GM10847 (cell line): ENCODE measurements around the gene MAMSTR.

ENCODE experiments used
- POLR2A ChIP-seq: IDR thresholded peaks from 2 replicates; pipeline ENCODE4 v1.6.1; 2011; ENCODE audit not compliant: insufficient read length; ENCODE audit errors: extremely low read depth

MAMSTR gene

GRCh38 chr19:48713041-48713863 lies 6.3 kb downstream of the MAMSTR start:
- no peak for TF ChIP-seq POLR2A

- no peak for TF ChIP-seq POLR2A
These were observed 8.3 kb downstream of the MAMSTR start for GRCh38 chr19:48711106-48711662.

- no peak for TF ChIP-seq POLR2A
These were observed 11.1 kb downstream of the MAMSTR start for GRCh38 chr19:48708471-48708870.

DNA sequence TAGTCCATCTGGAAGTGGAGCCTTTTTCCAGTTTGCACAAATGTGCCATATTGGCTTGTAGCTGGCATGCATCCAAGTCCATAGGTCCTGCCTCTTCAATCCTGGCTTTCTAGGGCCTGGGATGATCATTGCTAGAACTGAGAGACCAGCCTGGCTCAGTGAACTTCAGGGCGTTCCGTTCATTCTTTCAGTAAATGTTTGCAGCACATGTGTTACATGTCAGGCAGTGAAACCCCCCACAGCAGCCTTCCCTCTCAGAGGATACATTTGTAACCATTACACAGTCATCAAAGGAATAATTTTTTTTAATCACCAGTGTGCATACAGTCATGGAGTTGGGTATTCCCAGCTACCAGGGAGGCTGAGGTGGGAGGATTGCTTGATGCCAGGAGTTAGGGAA lies 14.1 kb downstream of the MAMSTR start:
- TF ChIP-seq POLR2A: no peak

DNA sequence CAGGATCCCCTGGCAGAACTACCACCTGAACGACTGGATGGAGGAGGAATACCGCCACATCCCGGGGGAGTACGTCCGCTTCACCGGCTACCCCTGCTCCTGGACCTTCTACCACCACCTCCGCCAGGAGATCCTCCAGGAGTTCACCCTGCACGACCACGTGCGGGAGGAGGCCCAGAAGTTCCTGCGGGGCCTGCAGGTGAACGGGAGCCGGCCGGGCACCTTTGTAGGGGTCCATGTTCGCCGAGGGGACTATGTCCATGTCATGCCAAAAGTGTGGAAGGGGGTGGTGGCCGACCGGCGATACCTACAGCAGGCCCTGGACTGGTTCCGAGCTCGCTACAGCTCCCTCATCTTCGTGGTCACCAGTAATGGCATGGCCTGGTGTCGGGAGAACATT lies 16.2 kb downstream of the MAMSTR start:
- TF ChIP-seq POLR2A: no peak

GRCh38 chr19:48702701-48703100 lies 16.8 kb downstream of the MAMSTR start:
- TF ChIP-seq POLR2A: no peak

GRCh38 chr19:48698046-48698445 lies 21.5 kb downstream of the MAMSTR start:
- no peak for TF ChIP-seq POLR2A

DNA sequence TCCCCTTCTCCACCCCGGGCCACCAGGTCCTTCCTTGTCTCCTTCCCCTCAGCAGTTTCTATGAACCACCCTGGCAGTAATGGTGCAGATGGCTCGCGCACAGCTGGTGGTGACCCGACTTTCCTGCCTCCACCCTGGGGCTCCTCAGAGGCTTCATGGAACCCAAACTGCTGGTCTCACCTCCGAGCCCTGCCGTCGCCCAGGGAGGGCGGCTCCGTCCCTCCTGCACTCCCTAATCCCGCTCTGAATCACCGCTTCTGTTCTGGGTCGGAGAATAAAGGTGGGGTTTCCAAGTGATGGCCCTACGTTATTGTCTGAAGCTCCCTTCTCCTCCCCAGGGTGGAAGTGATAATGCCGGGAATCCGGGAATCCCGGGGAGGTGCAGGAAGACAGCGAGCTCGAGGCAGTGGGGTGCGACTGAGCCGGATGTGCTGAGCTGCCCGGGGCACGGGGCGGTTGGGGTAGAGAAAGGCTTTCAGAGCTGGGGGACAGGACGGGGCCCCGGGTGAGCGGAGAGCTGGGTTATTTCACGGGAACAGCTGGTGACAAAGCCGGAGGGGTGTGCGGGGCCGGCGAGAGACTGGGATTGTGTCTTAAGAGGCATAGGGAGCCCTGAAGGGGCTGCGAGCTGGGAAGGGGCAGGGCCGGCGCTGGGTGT lies 23.0 kb downstream of the MAMSTR start:
- no peak for TF ChIP-seq POLR2A

- no peak for TF ChIP-seq POLR2A
These were observed 23.7 kb downstream of the MAMSTR start, which contains the start of gene FUT2 for GRCh38 chr19:48695743-48696352. FUT2 (plus strand) TSS chr19:48695971; CDS start chr19:48702957, 6,986 bp downstream.

- no peak for TF ChIP-seq POLR2A
These were observed 30.1 kb downstream of the MAMSTR start for GRCh38 chr19:48689449-48689848.

DNA sequence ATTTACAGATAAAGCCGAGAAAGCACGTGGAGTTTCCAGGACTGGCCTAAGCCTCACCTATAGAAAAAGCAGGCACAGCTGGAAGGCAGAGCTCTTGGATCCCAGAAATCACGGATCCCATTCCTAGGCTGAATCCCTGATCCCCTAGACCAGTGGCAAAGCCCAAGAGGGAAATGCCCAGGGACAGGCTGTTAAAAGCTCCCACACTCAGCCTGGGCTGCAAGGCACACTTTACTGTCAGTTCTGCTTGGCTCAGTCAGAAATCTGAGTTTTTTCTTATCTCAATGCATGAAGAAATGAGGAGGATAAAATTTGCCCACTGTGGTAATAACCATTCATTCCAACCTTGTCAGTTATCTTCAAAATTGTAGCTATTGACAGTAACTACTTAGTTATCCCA lies 31.7 kb downstream of the MAMSTR start:
- TF ChIP-seq POLR2A: no peak

- TF ChIP-seq POLR2A: no peak
These were observed 33.4 kb downstream of the MAMSTR start for GRCh38 chr19:48686088-48686487.

GRCh38 chr19:48685583-48685982 lies 33.9 kb downstream of the MAMSTR start:
- no peak for TF ChIP-seq POLR2A

GRCh38 chr19:48683349-48683748 lies 36.2 kb downstream of the MAMSTR start:
- TF ChIP-seq POLR2A: no peak

- TF ChIP-seq POLR2A: no peak
These were observed 38.4 kb downstream of the MAMSTR start for GRCh38 chr19:48681127-48681470.
